Peyer's patch (tissue), 4 donors: ENCODE data around the gene VSTM2L. TPM values are rescaled to one million over a fixed set of nuclear protein-coding genes. Genes with fewer than 3 reads are reported as not detected.

Experiments used
- DNase-seq, 3 donors: peaks; one replicate each; pipeline ENCODE4 v3.0.0-alpha.2; 2017 to 2019
- H3K27ac ChIP-seq, 4 donors: fragments of 200-600 bp; sonication (generic); one replicate each; pipeline ENCODE4 v1.5.1; 2016 to 2019
- H3K27me3 ChIP-seq, 2 donors: fragments of 200-600 bp; sonication (generic); one replicate each; pipeline ENCODE4 v1.5.1; 2019
- H3K36me3 ChIP-seq, 3 donors: fragments of 200-600 bp; sonication (generic); one replicate each; pipeline ENCODE4 v1.5.1; 2016 to 2019
- H3K4me1 ChIP-seq, 4 donors: fragments of 200-600 bp; sonication (generic); one replicate each; pipeline ENCODE4 v1.5.1; 2016 to 2019
- H3K4me3 ChIP-seq, 4 donors: fragments of 200-600 bp; sonication (generic); 1 replicate in 3 of 4; 2 replicates in 1 of 4; pipeline ENCODE4 v1.5.1; 2016 to 2019; ENCODE audit warnings: mild to moderate bottlenecking in 1 of 4
- H3K9me3 ChIP-seq, 4 donors: fragments of 200-600 bp; sonication (generic); one replicate each; pipeline ENCODE4 v1.5.1; 2016 to 2019; ENCODE audit warnings: mild to moderate bottlenecking in 1 of 4
- POLR2A ChIP-seq, 2 donors: fragments of 450-650 bp; IDR thresholded peaks; one replicate each; pipeline ENCODE4 v1.5.1; 2017; ENCODE audit warnings: antibody characterized with exemption in 2 of 2, mild to moderate bottlenecking in 2 of 2, moderate library complexity in 2 of 2
- total RNA-seq, 4 donors: library from RNA; depleted of rRNA; stranded (reverse); fragments of >200 nt; gene quantifications; one replicate each; pipeline ENCODE4 v1.1.0, GENCODE V29; 2016
- TF ChIP-seq, protein P1 (sequence below), 6 experiments: fragments of 450-650 bp in 4 of 6; fragments of 200-600 bp in 2 of 6; sonication (generic) in 1 of 6; IDR thresholded peaks; one replicate each; pipeline ENCODE4 v1.5.1; 2017 to 2019; ENCODE audit warnings: antibody characterized with exemption in 6 of 6, mild to moderate bottlenecking in 3 of 6, moderate library complexity in 1 of 6

Gene VSTM2L
- total RNA-seq, 4 donors from 2014 or later: 0.57 to 3.7 (median 0.80) TPM; not detected in 1

DNA sequence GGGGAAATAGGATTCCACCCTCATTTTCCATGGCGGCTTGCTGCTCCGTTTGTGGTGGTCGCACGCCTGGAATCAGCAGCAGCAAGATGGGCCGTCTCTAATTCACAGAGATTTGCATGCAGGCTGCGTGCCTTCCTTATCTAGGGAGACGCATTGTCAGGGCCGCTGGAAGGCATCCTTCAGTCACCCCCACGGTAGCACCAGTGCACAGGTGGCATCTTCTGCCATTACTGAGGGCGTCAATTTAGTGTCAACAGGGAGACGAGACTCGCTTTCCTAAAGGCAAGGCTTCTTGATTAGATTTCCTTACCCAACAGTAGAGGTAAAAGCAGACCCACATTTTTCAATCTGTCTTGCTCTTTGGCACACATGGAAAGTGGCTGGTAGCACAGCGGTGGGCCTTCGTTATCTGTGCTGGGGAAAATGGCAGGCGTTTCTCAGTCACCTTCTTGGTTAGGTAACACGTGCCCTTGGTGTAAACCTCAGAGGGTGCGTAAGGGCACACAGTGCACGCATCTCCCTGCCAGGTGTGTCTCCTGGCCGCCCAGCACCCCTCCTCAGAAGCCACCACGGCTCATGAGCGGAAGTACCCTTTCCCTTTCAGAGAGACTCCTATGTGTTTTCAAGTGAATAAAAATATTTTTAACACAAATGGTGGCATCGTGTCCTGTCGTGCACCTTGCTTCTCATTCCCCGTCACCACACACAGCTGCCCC lies 27.3 kb upstream of the VSTM2L start:
- peaks cover 0 to 28% (median 0%) of the 10 kb centered on the region in 3 donors for H3K36me3 ChIP-seq
- no peak for TF ChIP-seq POLR2A (IDR thresholded peaks at IDR 0.05)
- TF ChIP-seq, protein P1, sequence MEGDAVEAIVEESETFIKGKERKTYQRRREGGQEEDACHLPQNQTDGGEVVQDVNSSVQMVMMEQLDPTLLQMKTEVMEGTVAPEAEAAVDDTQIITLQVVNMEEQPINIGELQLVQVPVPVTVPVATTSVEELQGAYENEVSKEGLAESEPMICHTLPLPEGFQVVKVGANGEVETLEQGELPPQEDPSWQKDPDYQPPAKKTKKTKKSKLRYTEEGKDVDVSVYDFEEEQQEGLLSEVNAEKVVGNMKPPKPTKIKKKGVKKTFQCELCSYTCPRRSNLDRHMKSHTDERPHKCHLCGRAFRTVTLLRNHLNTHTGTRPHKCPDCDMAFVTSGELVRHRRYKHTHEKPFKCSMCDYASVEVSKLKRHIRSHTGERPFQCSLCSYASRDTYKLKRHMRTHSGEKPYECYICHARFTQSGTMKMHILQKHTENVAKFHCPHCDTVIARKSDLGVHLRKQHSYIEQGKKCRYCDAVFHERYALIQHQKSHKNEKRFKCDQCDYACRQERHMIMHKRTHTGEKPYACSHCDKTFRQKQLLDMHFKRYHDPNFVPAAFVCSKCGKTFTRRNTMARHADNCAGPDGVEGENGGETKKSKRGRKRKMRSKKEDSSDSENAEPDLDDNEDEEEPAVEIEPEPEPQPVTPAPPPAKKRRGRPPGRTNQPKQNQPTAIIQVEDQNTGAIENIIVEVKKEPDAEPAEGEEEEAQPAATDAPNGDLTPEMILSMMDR (IDR thresholded peaks at IDR 0.05): no peak
- no peaks in the 10 kb centered on the region for H3K9me3 ChIP-seq
- H3K27ac ChIP-seq: no peak overlapping the region
- no peak for DNase-seq
- H3K4me3 ChIP-seq: no peak overlapping the region
- H3K4me1 ChIP-seq: no peaks in the 10 kb centered on the region
- H3K27me3 ChIP-seq: no peaks in the 10 kb centered on the region

DNA sequence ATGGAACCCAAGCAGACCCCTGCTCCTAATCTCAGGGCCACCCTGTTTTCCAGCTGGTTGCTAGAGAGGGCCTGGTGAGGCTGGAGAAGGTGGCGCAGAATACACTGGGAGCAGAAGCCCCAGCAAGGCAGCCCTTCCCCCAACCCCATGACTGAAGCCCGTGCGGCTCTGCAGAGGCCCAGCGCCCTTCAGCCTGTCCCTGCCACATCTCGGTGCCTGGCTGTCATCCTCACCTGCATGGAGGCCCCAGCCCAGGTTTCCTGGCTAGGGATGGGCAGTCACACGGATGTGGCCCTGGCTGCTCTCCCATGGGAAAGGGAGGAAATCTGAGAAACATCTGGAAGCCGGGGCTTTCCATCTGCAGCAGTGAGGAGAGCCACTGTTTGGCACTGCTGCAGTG lies 26.1 kb upstream of the VSTM2L start:
- TF ChIP-seq, protein P1 (IDR thresholded peaks at IDR 0.05): no peak
- TF ChIP-seq POLR2A (IDR thresholded peaks at IDR 0.05): no peak
- Histone ChIP-seq H3K9me3 (no peaks in the 10 kb centered on the region), H3K4me3 (no peak overlapping the region), H3K4me1 (no peaks in the 10 kb centered on the region), H3K27ac (no peak overlapping the region), H3K27me3 (no peaks in the 10 kb centered on the region), H3K36me3 (peaks cover 0 to 18% (median 0%) of the 10 kb centered on the region in 3 donors)
- no peak for DNase-seq

DNA sequence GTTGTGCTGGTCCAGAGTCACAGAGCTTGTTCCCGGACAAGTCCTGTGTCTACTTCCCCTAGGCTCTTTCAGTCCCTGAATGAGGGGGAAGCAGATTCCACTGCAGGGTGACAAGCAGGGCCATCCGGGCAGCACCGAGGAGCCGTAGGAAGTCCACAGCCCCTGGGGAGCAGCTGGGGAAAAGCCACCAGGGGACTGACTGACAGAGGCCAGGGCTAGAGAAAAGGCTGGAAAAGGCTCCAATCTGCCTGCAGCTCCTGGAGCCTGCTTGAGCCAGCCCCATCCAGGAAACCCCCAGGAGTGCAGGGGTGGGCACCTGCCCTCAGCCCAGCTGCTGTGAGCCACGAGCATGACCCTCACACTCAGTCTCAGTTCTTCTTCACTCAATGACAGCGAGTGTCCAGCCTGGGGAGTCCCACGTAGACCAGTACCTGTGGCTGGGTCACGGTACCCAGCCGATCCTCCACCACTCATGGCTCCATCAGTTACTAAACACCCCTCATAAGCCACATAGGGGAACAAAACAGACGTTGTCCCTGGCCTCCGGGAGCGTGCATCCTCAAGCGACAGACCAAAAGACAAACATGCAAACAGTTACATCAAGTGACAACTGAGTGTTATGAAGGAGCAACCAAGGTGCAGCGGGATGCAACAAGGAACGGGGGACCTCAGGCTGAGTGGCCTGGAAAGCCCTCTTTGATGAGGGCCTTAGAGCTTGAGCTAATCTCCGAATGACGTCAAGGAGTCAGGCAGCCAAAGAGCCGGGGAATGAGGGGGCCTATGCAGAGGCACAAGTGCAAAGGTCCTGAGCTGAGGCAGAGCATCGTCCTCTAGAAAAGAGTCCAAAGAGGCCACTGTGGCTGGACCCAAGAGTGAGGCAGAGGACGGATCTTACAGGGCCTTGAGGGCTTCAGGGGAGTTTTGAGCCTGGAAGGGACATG lies 24.8 kb upstream of the VSTM2L start:
- no peak for DNase-seq
- Histone ChIP-seq H3K36me3 (peaks cover 0 to 10% (median 0%) of the 10 kb centered on the region in 3 donors), H3K27me3 (no peaks in the 10 kb centered on the region), H3K9me3 (no peaks in the 10 kb centered on the region), H3K4me1 (no peaks in the 10 kb centered on the region), H3K27ac (no peak overlapping the region), H3K4me3 (no peak overlapping the region)
- no peak for TF ChIP-seq POLR2A (IDR thresholded peaks at IDR 0.05)
- TF ChIP-seq, protein P1 (IDR thresholded peaks at IDR 0.05): no peak

DNA sequence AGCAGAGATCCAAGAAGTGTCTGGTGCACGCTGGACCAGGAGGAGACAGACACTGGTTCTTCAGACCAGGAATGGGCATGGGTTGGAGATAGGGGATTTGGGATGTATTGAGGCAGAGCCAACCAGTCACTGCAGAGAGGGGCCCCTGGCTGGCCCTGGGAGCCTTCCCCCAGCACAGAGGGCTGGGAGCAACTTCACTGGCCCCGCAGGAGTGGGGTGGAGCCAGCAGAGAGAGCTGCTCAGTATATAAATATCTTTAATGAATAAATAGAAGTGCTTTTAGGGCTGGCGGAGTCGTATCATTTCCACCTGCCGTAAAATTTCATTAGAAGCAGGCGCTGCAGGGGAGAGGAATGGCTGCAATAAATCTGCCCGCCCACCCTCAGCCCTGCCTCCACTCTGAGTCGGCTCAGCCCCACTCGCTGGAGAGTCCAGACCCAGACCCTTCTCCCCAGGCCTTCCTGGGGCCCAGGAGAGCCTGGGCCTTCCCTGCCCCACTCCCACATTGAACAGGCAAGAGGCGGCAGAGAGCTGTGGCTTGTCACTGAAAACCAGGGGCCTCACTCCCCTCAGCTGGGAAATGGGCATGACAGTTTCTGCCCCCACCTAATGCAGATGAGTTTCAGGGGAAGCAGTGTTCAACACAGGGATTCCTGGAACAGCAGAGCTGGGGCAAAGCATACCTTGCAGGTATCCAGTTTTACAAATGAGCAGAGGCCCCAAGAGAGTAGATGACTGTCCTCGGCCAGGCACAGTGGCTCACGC lies 23.9 kb upstream of the VSTM2L start:
- H3K4me3 ChIP-seq: no peak overlapping the region
- peaks cover 0 to under 1% (median 0%) of the 10 kb centered on the region in 3 donors for H3K36me3 ChIP-seq
- no peak for DNase-seq
- no peak overlapping the region for H3K27ac ChIP-seq
- H3K27me3 ChIP-seq: no peaks in the 10 kb centered on the region
- H3K4me1 ChIP-seq: no peaks in the 10 kb centered on the region
- TF ChIP-seq, protein P1 (IDR thresholded peaks at IDR 0.05): no peak
- TF ChIP-seq POLR2A (IDR thresholded peaks at IDR 0.05): no peak
- H3K9me3 ChIP-seq: no peaks in the 10 kb centered on the region

DNA sequence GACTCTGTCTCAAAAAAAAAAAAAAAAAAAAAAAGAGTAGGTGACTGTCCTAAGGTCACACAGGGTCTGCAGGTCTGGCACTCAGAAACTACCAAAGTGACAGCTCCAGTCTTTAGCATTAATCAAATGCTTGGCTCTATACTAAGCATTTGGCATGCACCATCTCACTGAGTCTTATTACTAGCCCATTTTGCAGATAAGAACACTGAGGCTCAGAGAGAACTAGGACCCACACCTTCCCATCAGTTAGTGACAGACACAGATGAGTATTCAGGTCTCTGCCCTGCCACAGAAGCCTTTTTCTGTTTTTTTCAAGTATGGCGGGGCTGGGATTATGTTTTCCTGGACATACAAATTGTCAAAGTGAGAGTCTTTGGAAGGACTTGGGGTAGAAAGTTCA lies 23.1 kb upstream of the VSTM2L start:
- Histone ChIP-seq H3K4me1 (no peaks in the 10 kb centered on the region), H3K27me3 (no peaks in the 10 kb centered on the region), H3K4me3 (no peak overlapping the region), H3K9me3 (no peaks in the 10 kb centered on the region), H3K27ac (no peak overlapping the region), H3K36me3 (no peaks in the 10 kb centered on the region)
- DNase-seq: no peak
- TF ChIP-seq POLR2A (IDR thresholded peaks at IDR 0.05): no peak
- TF ChIP-seq, protein P1 (IDR thresholded peaks at IDR 0.05): no peak
